HepG2 (cell line): ENCODE results near the gene CLPSL2. TPM values are rescaled to one million over a fixed set of nuclear protein-coding genes. Genes with fewer than 3 reads are reported as not detected.

Source experiments
- AGO1 ChIP-seq: fragments of 200-400 bp; formaldehyde crosslinking; IDR thresholded peaks from 2 replicates; pipeline ENCODE4 v1.6.1; 2017; ENCODE audit warnings: mild to moderate bottlenecking, low read depth, low read length, moderate library complexity; ENCODE audit not compliant: poor library complexity, severe bottlenecking
- AKAP8 ChIP-seq: sonication (generic); formaldehyde crosslinking; IDR thresholded peaks from 2 replicates; pipeline ENCODE4 v1.5.1; 2020; ENCODE audit warnings: mild to moderate bottlenecking, missing genetic modification reagents
- CC2D1A ChIP-seq: sonication (generic); formaldehyde crosslinking; IDR thresholded peaks from 2 replicates; pipeline ENCODE4 v1.8.1; 2023; ENCODE audit warnings: mild to moderate bottlenecking, missing genetic modification reagents
- CEBPG ChIP-seq: IDR thresholded peaks from 2 replicates; pipeline ENCODE4 v1.6.1; 2016
- DR1 ChIP-seq: sonication (generic); formaldehyde crosslinking; IDR thresholded peaks from 2 replicates; pipeline ENCODE4 v1.8.0; 2021; ENCODE audit warnings: mild to moderate bottlenecking, missing genetic modification reagents, inconsistent platforms
- KDM6A ChIP-seq: IDR thresholded peaks from 2 replicates; pipeline ENCODE4 v1.6.1; 2016; ENCODE audit warnings: low read depth
- KLF12 ChIP-seq: sonication (generic); formaldehyde crosslinking; IDR thresholded peaks from 2 replicates; pipeline ENCODE4 v1.4.0; 2020; ENCODE audit warnings: missing genetic modification reagents, borderline replicate concordance
- NFATC3 ChIP-seq: sonication (generic); formaldehyde crosslinking; IDR thresholded peaks from 2 replicates; pipeline ENCODE4 v1.5.1; 2020; ENCODE audit warnings: mild to moderate bottlenecking, missing genetic modification reagents
- NR1H2 ChIP-seq: sonication (generic); formaldehyde crosslinking; IDR thresholded peaks from 2 replicates; pipeline ENCODE4 v1.8.1; 2022; ENCODE audit warnings: low read depth, missing genetic modification reagents, borderline replicate concordance
- SAP130 ChIP-seq: IDR thresholded peaks from 2 replicates; pipeline ENCODE4 v1.6.1; 2016; ENCODE audit warnings: low read depth
- SETDB1 ChIP-seq: sonication (generic); formaldehyde crosslinking; IDR thresholded peaks from 2 replicates; pipeline ENCODE4 v1.5.1; 2020; ENCODE audit warnings: missing genetic modification reagents, mild to moderate bottlenecking, borderline replicate concordance
- TBX3 ChIP-seq: fragments of 450-650 bp; IDR thresholded peaks from 2 replicates; pipeline ENCODE4 v1.6.1; 2017; ENCODE audit warnings: antibody characterized with exemption, mild to moderate bottlenecking, inconsistent platforms, borderline replicate concordance
- YEATS4 ChIP-seq: sonication (generic); formaldehyde crosslinking; IDR thresholded peaks from 2 replicates; pipeline ENCODE4 v1.4.0; 2020; ENCODE audit warnings: missing genetic modification reagents, borderline replicate concordance
- ZNF207 ChIP-seq: fragments of 450-650 bp; IDR thresholded peaks from 2 replicates; pipeline ENCODE4 v1.6.1; 2016; ENCODE audit warnings: antibody characterized with exemption, borderline replicate concordance
- ZNF30 ChIP-seq: sonication (generic); formaldehyde crosslinking; IDR thresholded peaks from 2 replicates; pipeline ENCODE4 v1.5.0; 2020; ENCODE audit warnings: mild to moderate bottlenecking, missing genetic modification reagents
- ZNF350 ChIP-seq: sonication (generic); formaldehyde crosslinking; IDR thresholded peaks from 2 replicates; pipeline ENCODE4 v1.4.0; 2020; ENCODE audit warnings: mild to moderate bottlenecking, low read depth, missing genetic modification reagents, borderline replicate concordance
- ZNF354B ChIP-seq: sonication (generic); formaldehyde crosslinking; IDR thresholded peaks from 2 replicates; pipeline ENCODE4 v1.8.0; 2022; ENCODE audit warnings: mild to moderate bottlenecking, missing genetic modification reagents
- ZNF678 ChIP-seq: sonication (generic); formaldehyde crosslinking; IDR thresholded peaks from 2 replicates; pipeline ENCODE4 v1.4.0; 2020; ENCODE audit warnings: mild to moderate bottlenecking, missing genetic modification reagents
- ZNF7 ChIP-seq: IDR thresholded peaks from 2 replicates; pipeline ENCODE4 v1.6.1; 2016; ENCODE audit warnings: missing biosample characterization, missing genetic modification reagents
- ZNF720 ChIP-seq: sonication (generic); formaldehyde crosslinking; IDR thresholded peaks from 2 replicates; pipeline ENCODE4 v1.4.0; 2020; ENCODE audit warnings: missing genetic modification reagents
- ZNF816 ChIP-seq: sonication (generic); formaldehyde crosslinking; IDR thresholded peaks from 2 replicates; pipeline ENCODE4 v1.8.0; 2022; ENCODE audit warnings: missing genetic modification reagents, mild to moderate bottlenecking, borderline replicate concordance
- ZSCAN30 ChIP-seq: sonication (generic); formaldehyde crosslinking; IDR thresholded peaks from 2 replicates; pipeline ENCODE4 v1.5.0; 2020; ENCODE audit warnings: mild to moderate bottlenecking, missing genetic modification reagents
- polyA plus RNA-seq, 8 experiments: library from polyadenylated mRNA; depleted of rRNA in 3 of 8; stranded (reverse) in 7 of 8; unstranded in 1 of 8; fragments of >200 nt; fragmentation: Illumina TruSeq in 4 of 8; extraction: Trizol in 4 of 8; gene quantifications; 2 replicates each; pipeline versions ENCODE4 v1.2.1 to v1.2.3, GENCODE V29; 2011 to 2016; ENCODE audit warnings: low read depth in 4 of 8, missing spikeins in 1 of 8, mixed read lengths in 1 of 8; ENCODE audit not compliant: insufficient read depth in 1 of 8
- total RNA-seq, 5 experiments: library from RNA; depleted of rRNA; stranded (reverse); fragments of >200 nt; fragmentation: Illumina TruSeq; extraction: Trizol; gene quantifications; 2 replicates each; pipeline ENCODE4 v1.2.3, GENCODE V29; 2016; ENCODE audit warnings: low read depth in 1 of 5
- TF ChIP-seq, protein P1 (sequence below): sonication (generic); formaldehyde crosslinking; IDR thresholded peaks from 2 replicates; pipeline ENCODE4 v1.9.0; 2021; ENCODE audit warnings: mild to moderate bottlenecking, missing genetic modification reagents
- TF ChIP-seq, protein P2 (sequence below): sonication (generic); formaldehyde crosslinking; conservative IDR thresholded peaks from 2 replicates; pipeline ENCODE4 v1.8.0; 2022; ENCODE audit warnings: missing genetic modification reagents

CLPSL2 gene
- total and polyA plus RNA-seq, 2 of the 13 experiments (the other 11 are each of a cell fraction or from before 2014, with no cell fraction given): not detected

DNA sequence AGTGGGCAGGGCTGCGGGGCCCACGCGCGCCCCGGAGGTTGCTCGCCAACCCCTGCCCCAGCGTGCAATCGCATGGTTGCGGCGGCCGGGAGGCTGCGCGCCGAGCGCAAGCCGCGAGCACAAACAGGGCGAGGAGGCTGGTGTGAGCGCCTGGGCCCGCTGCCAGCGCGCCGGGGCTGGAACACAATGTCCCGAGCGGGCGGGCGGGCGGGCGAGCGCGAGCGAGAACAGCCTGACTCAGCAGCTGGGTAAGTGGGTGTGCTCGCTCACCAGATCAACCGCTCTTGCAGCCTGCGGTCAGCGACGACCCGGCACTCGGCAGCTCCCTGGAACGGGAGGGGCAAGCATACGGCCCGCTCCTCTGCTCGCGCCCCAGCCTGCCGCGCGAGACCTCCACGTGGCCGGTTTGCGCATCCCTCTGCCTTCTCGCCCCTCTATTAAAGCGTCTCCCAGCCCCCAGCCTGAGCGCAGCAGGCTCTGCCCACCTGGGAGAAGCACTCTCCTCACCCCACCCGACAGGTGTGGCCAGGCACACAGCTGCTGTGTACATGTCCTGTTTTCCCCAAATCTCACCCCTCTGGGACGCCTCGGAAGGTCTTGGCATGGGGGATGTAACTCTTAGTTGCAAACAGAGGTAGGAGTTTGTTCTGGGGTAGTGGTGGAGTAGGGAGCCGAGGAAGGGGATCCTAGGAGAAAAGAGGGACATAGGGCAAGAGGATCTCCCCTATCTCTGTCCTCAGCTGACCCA lies 48.3 kb upstream of the CLPSL2 start (continued):
- TF ChIP-seq ZNF816: no peak
- no peak for TF ChIP-seq NFATC3
- no peak for TF ChIP-seq KDM6A (CRISPR knock-in tag)
- TF ChIP-seq NR1H2: no peak
- TF ChIP-seq AGO1: no peak
- TF ChIP-seq ZNF354B (CRISPR knock-in tag): no peak
- TF ChIP-seq ZNF207: no peak
- no peak for TF ChIP-seq DR1
- TF ChIP-seq SAP130 (CRISPR knock-in tag): peak; percentile 67
- TF ChIP-seq KLF12 (CRISPR knock-in tag): peak; percentile 40; the same call in 1 of the 2 replicates
- no peak for TF ChIP-seq TBX3
- TF ChIP-seq, protein P1, sequence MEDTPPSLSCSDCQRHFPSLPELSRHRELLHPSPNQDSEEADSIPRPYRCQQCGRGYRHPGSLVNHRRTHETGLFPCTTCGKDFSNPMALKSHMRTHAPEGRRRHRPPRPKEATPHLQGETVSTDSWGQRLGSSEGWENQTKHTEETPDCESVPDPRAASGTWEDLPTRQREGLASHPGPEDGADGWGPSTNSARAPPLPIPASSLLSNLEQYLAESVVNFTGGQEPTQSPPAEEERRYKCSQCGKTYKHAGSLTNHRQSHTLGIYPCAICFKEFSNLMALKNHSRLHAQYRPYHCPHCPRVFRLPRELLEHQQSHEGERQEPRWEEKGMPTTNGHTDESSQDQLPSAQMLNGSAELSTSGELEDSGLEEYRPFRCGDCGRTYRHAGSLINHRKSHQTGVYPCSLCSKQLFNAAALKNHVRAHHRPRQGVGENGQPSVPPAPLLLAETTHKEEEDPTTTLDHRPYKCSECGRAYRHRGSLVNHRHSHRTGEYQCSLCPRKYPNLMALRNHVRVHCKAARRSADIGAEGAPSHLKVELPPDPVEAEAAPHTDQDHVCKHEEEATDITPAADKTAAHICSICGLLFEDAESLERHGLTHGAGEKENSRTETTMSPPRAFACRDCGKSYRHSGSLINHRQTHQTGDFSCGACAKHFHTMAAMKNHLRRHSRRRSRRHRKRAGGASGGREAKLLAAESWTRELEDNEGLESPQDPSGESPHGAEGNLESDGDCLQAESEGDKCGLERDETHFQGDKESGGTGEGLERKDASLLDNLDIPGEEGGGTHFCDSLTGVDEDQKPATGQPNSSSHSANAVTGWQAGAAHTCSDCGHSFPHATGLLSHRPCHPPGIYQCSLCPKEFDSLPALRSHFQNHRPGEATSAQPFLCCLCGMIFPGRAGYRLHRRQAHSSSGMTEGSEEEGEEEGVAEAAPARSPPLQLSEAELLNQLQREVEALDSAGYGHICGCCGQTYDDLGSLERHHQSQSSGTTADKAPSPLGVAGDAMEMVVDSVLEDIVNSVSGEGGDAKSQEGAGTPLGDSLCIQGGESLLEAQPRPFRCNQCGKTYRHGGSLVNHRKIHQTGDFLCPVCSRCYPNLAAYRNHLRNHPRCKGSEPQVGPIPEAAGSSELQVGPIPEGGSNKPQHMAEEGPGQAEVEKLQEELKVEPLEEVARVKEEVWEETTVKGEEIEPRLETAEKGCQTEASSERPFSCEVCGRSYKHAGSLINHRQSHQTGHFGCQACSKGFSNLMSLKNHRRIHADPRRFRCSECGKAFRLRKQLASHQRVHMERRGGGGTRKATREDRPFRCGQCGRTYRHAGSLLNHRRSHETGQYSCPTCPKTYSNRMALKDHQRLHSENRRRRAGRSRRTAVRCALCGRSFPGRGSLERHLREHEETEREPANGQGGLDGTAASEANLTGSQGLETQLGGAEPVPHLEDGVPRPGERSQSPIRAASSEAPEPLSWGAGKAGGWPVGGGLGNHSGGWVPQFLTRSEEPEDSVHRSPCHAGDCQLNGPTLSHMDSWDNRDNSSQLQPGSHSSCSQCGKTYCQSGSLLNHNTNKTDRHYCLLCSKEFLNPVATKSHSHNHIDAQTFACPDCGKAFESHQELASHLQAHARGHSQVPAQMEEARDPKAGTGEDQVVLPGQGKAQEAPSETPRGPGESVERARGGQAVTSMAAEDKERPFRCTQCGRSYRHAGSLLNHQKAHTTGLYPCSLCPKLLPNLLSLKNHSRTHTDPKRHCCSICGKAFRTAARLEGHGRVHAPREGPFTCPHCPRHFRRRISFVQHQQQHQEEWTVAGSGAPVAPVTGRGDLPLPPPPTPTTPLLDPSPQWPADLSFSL (CRISPR knock-in tag): peak; percentile 62; the same call in 1 of the 2 replicates
- TF ChIP-seq ZNF720 (CRISPR knock-in tag): no peak
- 0 out of 2 replicates have a peak, but pooled peaks have one; percentile 48 for TF ChIP-seq ZNF350 (CRISPR knock-in tag)
- TF ChIP-seq SETDB1 (CRISPR knock-in tag): no peak
- no peak for TF ChIP-seq ZNF30 (CRISPR knock-in tag)
- TF ChIP-seq ZSCAN30 (CRISPR knock-in tag): no peak
- TF ChIP-seq AKAP8: peak; percentile 36; the same call in 1 of the 2 replicates
- TF ChIP-seq ZNF7 (CRISPR knock-in tag): no peak
- TF ChIP-seq, protein P2, sequence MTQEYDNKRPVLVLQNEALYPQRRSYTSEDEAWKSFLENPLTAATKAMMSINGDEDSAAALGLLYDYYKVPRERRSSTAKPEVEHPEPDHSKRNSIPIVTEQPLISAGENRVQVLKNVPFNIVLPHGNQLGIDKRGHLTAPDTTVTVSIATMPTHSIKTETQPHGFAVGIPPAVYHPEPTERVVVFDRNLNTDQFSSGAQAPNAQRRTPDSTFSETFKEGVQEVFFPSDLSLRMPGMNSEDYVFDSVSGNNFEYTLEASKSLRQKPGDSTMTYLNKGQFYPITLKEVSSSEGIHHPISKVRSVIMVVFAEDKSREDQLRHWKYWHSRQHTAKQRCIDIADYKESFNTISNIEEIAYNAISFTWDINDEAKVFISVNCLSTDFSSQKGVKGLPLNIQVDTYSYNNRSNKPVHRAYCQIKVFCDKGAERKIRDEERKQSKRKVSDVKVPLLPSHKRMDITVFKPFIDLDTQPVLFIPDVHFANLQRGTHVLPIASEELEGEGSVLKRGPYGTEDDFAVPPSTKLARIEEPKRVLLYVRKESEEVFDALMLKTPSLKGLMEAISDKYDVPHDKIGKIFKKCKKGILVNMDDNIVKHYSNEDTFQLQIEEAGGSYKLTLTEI (CRISPR knock-in tag): no peak
- no peak for TF ChIP-seq YEATS4 (CRISPR knock-in tag)
- no peak for TF ChIP-seq CC2D1A (CRISPR knock-in tag)
- no peak for TF ChIP-seq ZNF678 (CRISPR knock-in tag)
- peak; percentile 16; the same call in 1 of the 2 replicates for TF ChIP-seq CEBPG (CRISPR knock-in tag)
